ENCODE data around the gene FAM136A.
"Not testable (repeated sequence)": the region's sequence is repeated elsewhere in the genome, so short reads cannot be mapped to it uniquely, and the experiment has no call there.

DNA sequence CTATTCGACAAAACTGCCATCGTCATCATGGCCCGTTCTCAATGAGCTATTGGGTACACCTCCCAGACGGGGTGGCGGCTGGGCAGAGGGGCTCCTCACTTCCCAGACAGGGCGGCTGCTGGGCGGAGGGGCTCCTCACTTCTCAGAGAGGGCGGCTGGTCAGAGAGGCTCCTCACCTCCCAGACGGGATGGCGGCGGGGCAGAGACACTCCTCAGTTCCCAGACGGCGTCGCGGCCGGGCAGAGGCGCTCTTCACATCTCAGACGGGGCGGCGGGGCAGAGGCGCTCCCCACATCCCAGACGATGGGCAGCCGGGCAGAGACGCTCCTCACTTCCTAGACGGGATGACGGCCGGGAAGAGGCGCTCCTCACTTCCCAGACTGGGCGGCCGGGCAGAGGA is 34.9 kb downstream of the FAM136A start:
- not testable (repeated sequence) for TF ChIP-seq CTCF, POLR2A (IDR thresholded peaks at IDR 0.05)
